CD4-positive, alpha-beta memory T cell (primary cell): ENCODE measurements around the gene MACF1. TPM values are rescaled to one million over a fixed set of nuclear protein-coding genes. Genes with fewer than 3 reads are reported as not detected.

Source experiments
- CTCF ChIA-PET: fragments of 350-600 bp; sonication (Branson Sonifier 250); formaldehyde crosslinking; loops from one replicate; lab custom pipeline; 2021; ENCODE audit warnings: inconsistent platforms; ENCODE audit not compliant: partially characterized antibody; lab: Charles Lee
- POLR2A ChIA-PET: fragments of 350-600 bp; sonication (Branson Sonifier 250); formaldehyde crosslinking; loops from one replicate; lab custom pipeline; 2021; ENCODE audit not compliant: partially characterized antibody; lab: Charles Lee
- DNase-seq, 5 donors: peaks; one replicate each; pipeline versions ENCODE4 v3.0.0 to v3.0.0-alpha.2; 2020 to 2022; ENCODE audit warnings: mixed read lengths in 1 of 5
- H3K27ac ChIP-seq: one replicate; pipeline ENCODE4 v1.7.0; 2013; ENCODE audit warnings: low read depth, low read length
- H3K27me3 ChIP-seq: 2 replicates; pipeline ENCODE4 v1.7.0; 2013; ENCODE audit warnings: mild to moderate bottlenecking, low read length, moderate library complexity; ENCODE audit not compliant: insufficient read depth
- H3K36me3 ChIP-seq: 2 replicates; pipeline ENCODE4 v1.7.0; 2013; ENCODE audit warnings: mild to moderate bottlenecking, low read length, moderate library complexity; ENCODE audit not compliant: insufficient read depth
- H3K4me1 ChIP-seq: 2 replicates; pipeline ENCODE4 v1.7.0; 2013; ENCODE audit warnings: mild to moderate bottlenecking, low read length, moderate library complexity; ENCODE audit not compliant: insufficient read depth
- H3K4me3 ChIP-seq, 2 donors: one replicate each; pipeline ENCODE4 v1.7.0; 2013; ENCODE audit warnings: low read length in 2 of 2, mild to moderate bottlenecking in 1 of 2
- H3K9me3 ChIP-seq, 2 donors: one replicate each; pipeline ENCODE4 v1.7.0; 2013; ENCODE audit warnings: low read length in 2 of 2, control low read depth in 1 of 2; ENCODE audit not compliant: control insufficient read depth in 1 of 2
- H3K27ac Mint-ChIP-seq, 7 donors: one replicate each; pipeline ENCODE4 v1.8.0; 2020 to 2021; ENCODE audit warnings: mixed read lengths in 7 of 7, mild to moderate bottlenecking in 6 of 7, inconsistent platforms in 3 of 7, moderate library complexity in 3 of 7
- H3K27me3 Mint-ChIP-seq, 2 donors: one replicate each; pipeline ENCODE4 v1.8.0; 2020 to 2021; ENCODE audit warnings: mixed read lengths in 2 of 2
- H3K36me3 Mint-ChIP-seq, 2 donors: one replicate each; pipeline ENCODE4 v1.8.0; 2020 to 2021; ENCODE audit warnings: mixed read lengths in 2 of 2, inconsistent platforms in 1 of 2, mild to moderate bottlenecking in 1 of 2
- H3K4me1 Mint-ChIP-seq, 4 donors: one replicate each; pipeline ENCODE4 v1.8.0; 2020 to 2021; ENCODE audit warnings: mixed read lengths in 4 of 4, mild to moderate bottlenecking in 1 of 4
- H3K4me3 Mint-ChIP-seq, 8 donors: one replicate each; pipeline ENCODE4 v1.8.0; 2020 to 2021; ENCODE audit warnings: mixed read lengths in 8 of 8, mild to moderate bottlenecking in 7 of 8, moderate library complexity in 6 of 8, inconsistent platforms in 3 of 8
- H3K9me3 Mint-ChIP-seq, 8 donors: one replicate each; pipeline ENCODE4 v1.8.0; 2020 to 2021; ENCODE audit warnings: mixed read lengths in 8 of 8, mild to moderate bottlenecking in 5 of 8, inconsistent platforms in 3 of 8, moderate library complexity in 1 of 8
- intact Hi-C: fragments of 100-400 bp; cut with micrococcal nuclease; formaldehyde crosslinking; loops from one replicate; pipeline ENCODE4 v1.15.1; 2023
- polyA plus RNA-seq, 2 donors: library from polyadenylated mRNA; unstranded; fragments of 300-500 nt; fragmentation: Illumina TruSeq; gene quantifications; one replicate each; pipeline ENCODE4 v1.2.3, GENCODE V29; 2021
- total RNA-seq, 2 experiments: library from RNA; stranded (reverse); gene quantifications; one replicate each; pipeline ENCODE4 v1.2.3, GENCODE V29; 2021

Gene MACF1
- total and polyA plus RNA-seq, 4 experiments from 2014 or later, result 6.8 to 387 (median 222) TPM

- DNase-seq, result peak in 1 of 5 donors; percentile 39
- intact Hi-C loops, result no loop called here
- no peaks in the 10 kb centered on the region for H3K9me3 Mint-ChIP-seq
- H3K4me1 Mint-ChIP-seq, result peaks cover 19 to 36% (median 30%) of the 10 kb centered on the region in 4 donors
- peak overlapping the region in 2 of 8 donors; percentile 2 to 25 for H3K4me3 Mint-ChIP-seq
- no peak overlapping the region for H3K27ac ChIP-seq
- H3K36me3 ChIP-seq, result peaks cover 71% of the 10 kb centered on the region
- H3K36me3 Mint-ChIP-seq, result peaks cover 39 to 71% of the 10 kb centered on the region in 2 donors
- H3K27me3 Mint-ChIP-seq, result no peaks in the 10 kb centered on the region
- H3K27ac Mint-ChIP-seq, result peak overlapping the region in 5 of 7 donors; percentile 13 to 86 (median 61)
- no peak overlapping the region for H3K4me3 ChIP-seq
- no peaks in the 10 kb centered on the region for H3K27me3 ChIP-seq
- CTCF ChIA-PET, result no interaction called here
- H3K9me3 ChIP-seq, result no peaks in the 10 kb centered on the region
- peaks cover 21% of the 10 kb centered on the region for H3K4me1 ChIP-seq
- POLR2A ChIA-PET, result no interaction called here
Observed at GRCh38 chr1:39326836-39327235, 122.3 kb downstream of the MACF1 start.

DNA sequence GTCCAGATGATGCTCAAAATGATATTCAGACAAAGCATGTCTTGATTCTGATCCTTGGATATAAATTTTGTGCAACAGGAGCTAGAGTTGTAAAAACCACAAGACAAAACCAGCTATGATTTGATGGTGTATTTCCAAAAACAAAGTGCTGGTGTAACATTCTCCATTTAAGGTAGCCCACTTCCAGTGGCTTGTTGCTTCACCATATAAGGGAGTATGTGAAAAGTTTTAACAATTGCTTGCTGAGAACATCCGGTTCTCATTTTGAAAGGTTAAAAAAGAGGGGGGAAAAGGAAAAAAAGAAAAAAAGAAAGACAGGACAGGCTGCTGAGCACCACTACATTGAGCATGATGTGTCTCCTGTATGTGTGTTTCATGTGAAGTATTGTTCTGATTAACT is 123.6 kb downstream of the MACF1 start:
- H3K27ac ChIP-seq, result no peak overlapping the region
- no peaks in the 10 kb centered on the region for H3K9me3 ChIP-seq
- no peaks in the 10 kb centered on the region for H3K27me3 ChIP-seq
- H3K4me3 Mint-ChIP-seq, result peak overlapping the region; percentile 25 to 74 (median 63)
- peaks cover 42 to 71% of the 10 kb centered on the region in 2 donors for H3K36me3 Mint-ChIP-seq
- H3K4me3 ChIP-seq, result peak overlapping the region in 1 of 2 donors; percentile 13
- peak in 4 of 5 donors; percentile 6 to 17 (median 12) for DNase-seq
- peaks cover 71% of the 10 kb centered on the region for H3K36me3 ChIP-seq
- no peaks in the 10 kb centered on the region for H3K9me3 Mint-ChIP-seq
- H3K27me3 Mint-ChIP-seq, result no peaks in the 10 kb centered on the region
- H3K4me1 ChIP-seq, result peaks cover 21% of the 10 kb centered on the region
- H3K4me1 Mint-ChIP-seq, result peaks cover 19 to 39% (median 30%) of the 10 kb centered on the region in 4 donors
- intact Hi-C loops, result no loop called here
- ChIA-PET POLR2A (interaction anchor here (0.8 to 1.5 kb wide), 3 partner anchors 10 to 135 kb away, joined by 3 to 4 read pairs (median 3); no protein-coding TSS in a partner anchor), CTCF (interaction anchor here (0.9 kb wide), 1 partner anchor 10 kb away, joined by 3 read pairs; no protein-coding TSS in a partner anchor)
- peak overlapping the region in 6 of 7 donors; percentile 48 to 80 (median 58) for H3K27ac Mint-ChIP-seq

GRCh38 chr1:39328586-39329121 is 124.2 kb downstream of the MACF1 start:
- Mint-ChIP-seq H3K36me3 (peaks cover 46 to 74% of the 10 kb centered on the region in 2 donors), H3K27ac (peak overlapping the region in 5 of 7 donors; percentile 25 to 80 (median 63)), H3K4me1 (peaks cover 19 to 44% (median 30%) of the 10 kb centered on the region in 4 donors), H3K27me3 (no peaks in the 10 kb centered on the region), H3K4me3 (peak overlapping the region; percentile 25 to 74 (median 63)), H3K9me3 (no peaks in the 10 kb centered on the region)
- peaks cover 21% of the 10 kb centered on the region for H3K4me1 ChIP-seq
- no peaks in the 10 kb centered on the region for H3K9me3 ChIP-seq
- CTCF ChIA-PET, result no interaction called here
- peak overlapping the region in 1 of 2 donors; percentile 13 for H3K4me3 ChIP-seq
- POLR2A ChIA-PET, result interaction anchor here (0.8 to 1.5 kb wide), 3 partner anchors 11 to 135 kb away, joined by 3 to 4 read pairs (median 3); no protein-coding TSS in a partner anchor
- intact Hi-C loops, result no loop called here
- H3K27ac ChIP-seq, result no peak overlapping the region
- H3K36me3 ChIP-seq, result peaks cover 73% of the 10 kb centered on the region
- no peaks in the 10 kb centered on the region for H3K27me3 ChIP-seq
- DNase-seq, result no peak

DNA sequence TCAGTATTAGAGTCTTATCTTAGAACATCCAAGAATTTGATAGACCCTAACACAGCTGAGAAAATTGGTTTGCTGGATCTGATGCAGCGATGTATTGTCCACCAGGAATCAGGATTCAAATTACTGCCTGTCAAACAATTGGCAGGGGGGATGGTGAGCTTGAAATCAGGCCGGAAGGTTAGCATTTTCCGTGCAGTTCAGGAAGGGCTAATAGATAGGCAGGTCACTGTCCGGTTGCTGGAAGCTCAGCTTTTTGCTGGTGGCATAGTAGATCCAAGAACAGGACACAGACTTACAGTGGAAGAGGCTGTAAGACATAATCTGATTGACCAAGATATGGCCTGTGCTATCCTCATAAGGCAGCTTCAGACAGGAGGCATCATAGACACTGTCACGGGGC is 127.2 kb downstream of the MACF1 start:
- Mint-ChIP-seq H3K9me3 (no peaks in the 10 kb centered on the region), H3K36me3 (peaks cover 62 to 97% of the 10 kb centered on the region in 2 donors), H3K4me1 (peaks cover 21 to 56% (median 36%) of the 10 kb centered on the region in 4 donors), H3K4me3 (peak overlapping the region in 1 of 8 donors; percentile 15), H3K27me3 (no peaks in the 10 kb centered on the region), H3K27ac (peak overlapping the region in 5 of 7 donors; percentile 43 to 89 (median 57))
- DNase-seq, result no peak
- Histone ChIP-seq H3K4me1 (peaks cover 21% of the 10 kb centered on the region), H3K27ac (no peak overlapping the region), H3K27me3 (no peaks in the 10 kb centered on the region), H3K36me3 (peaks cover 61% of the 10 kb centered on the region), H3K9me3 (no peaks in the 10 kb centered on the region), H3K4me3 (no peak overlapping the region)
- intact Hi-C loops, result no loop called here
- ChIA-PET POLR2A (interaction anchor here (0.8 kb wide), 1 partner anchor 19 kb away, joined by 3 read pairs; no protein-coding TSS in a partner anchor), CTCF (no interaction called here)

- Histone ChIP-seq H3K4me1 (peaks cover 16% of the 10 kb centered on the region), H3K27ac (no peak overlapping the region), H3K36me3 (peaks cover 63% of the 10 kb centered on the region), H3K4me3 (no peak overlapping the region), H3K9me3 (no peaks in the 10 kb centered on the region), H3K27me3 (no peaks in the 10 kb centered on the region)
- DNase-seq, result no peak
- Mint-ChIP-seq H3K36me3 (peaks cover 60 to 97% of the 10 kb centered on the region in 2 donors), H3K9me3 (no peaks in the 10 kb centered on the region), H3K4me1 (peaks cover 18 to 50% (median 30%) of the 10 kb centered on the region in 4 donors), H3K4me3 (no peak overlapping the region), H3K27me3 (no peaks in the 10 kb centered on the region), H3K27ac (peak overlapping the region in 4 of 7 donors; percentile 36 to 57 (median 46))
- CTCF ChIA-PET, result no interaction called here
- POLR2A ChIA-PET, result no interaction called here
- intact Hi-C loops, result no loop called here
Observed at GRCh38 chr1:39332291-39332690, 127.8 kb downstream of the MACF1 start.

- Mint-ChIP-seq H3K27me3 (no peaks in the 10 kb centered on the region), H3K4me3 (no peak overlapping the region), H3K36me3 (peaks cover 56 to 93% of the 10 kb centered on the region in 2 donors), H3K27ac (peak overlapping the region in 5 of 7 donors; percentile 22 to 80 (median 40)), H3K9me3 (no peaks in the 10 kb centered on the region), H3K4me1 (peaks cover 13 to 44% (median 24%) of the 10 kb centered on the region in 4 donors)
- ChIA-PET CTCF (interaction anchor here (0.9 kb wide), 1 partner anchor 149 kb away, joined by 3 read pairs; no protein-coding TSS in a partner anchor), POLR2A (no interaction called here)
- H3K9me3 ChIP-seq, result no peaks in the 10 kb centered on the region
- H3K27me3 ChIP-seq, result no peaks in the 10 kb centered on the region
- H3K4me1 ChIP-seq, result peaks cover 11% of the 10 kb centered on the region
- H3K4me3 ChIP-seq, result no peak overlapping the region
- intact Hi-C loops, result no loop called here
- H3K27ac ChIP-seq, result no peak overlapping the region
- peaks cover 59% of the 10 kb centered on the region for H3K36me3 ChIP-seq
- no peak for DNase-seq
Observed at GRCh38 chr1:39332828-39333227, 128.3 kb downstream of the MACF1 start.

GRCh38 chr1:39333296-39333695 is 128.8 kb downstream of the MACF1 start:
- Mint-ChIP-seq H3K9me3 (no peaks in the 10 kb centered on the region), H3K36me3 (peaks cover 56 to 93% of the 10 kb centered on the region in 2 donors), H3K4me1 (peaks cover 9 to 40% (median 20%) of the 10 kb centered on the region in 4 donors), H3K4me3 (no peak overlapping the region), H3K27ac (peak overlapping the region in 6 of 7 donors; percentile 14 to 80 (median 37)), H3K27me3 (no peaks in the 10 kb centered on the region)
- no peak for DNase-seq
- H3K27me3 ChIP-seq, result no peaks in the 10 kb centered on the region
- intact Hi-C loops, result no loop called here
- H3K4me3 ChIP-seq, result no peak overlapping the region
- POLR2A ChIA-PET, result no interaction called here
- CTCF ChIA-PET, result interaction anchor here (0.9 kb wide), 1 partner anchor 150 kb away, joined by 3 read pairs; no protein-coding TSS in a partner anchor
- no peaks in the 10 kb centered on the region for H3K9me3 ChIP-seq
- H3K36me3 ChIP-seq, result peaks cover 58% of the 10 kb centered on the region
- no peak overlapping the region for H3K27ac ChIP-seq
- peaks cover 6% of the 10 kb centered on the region for H3K4me1 ChIP-seq
